Lower leg skin (tissue), 4 donors: ENCODE data around the gene PLXNA1. TPM values are rescaled to one million over a fixed set of nuclear protein-coding genes. Genes with fewer than 3 reads are reported as not detected.

ENCODE experiments used
- DNase-seq, 2 donors: peaks; one replicate each; pipeline ENCODE4 v3.0.0-alpha.2; 2019; ENCODE audit warnings: low spot score in 2 of 2
- H3K4me3 ChIP-seq: fragments of 200-600 bp; sonication (generic); 2 replicates; pipeline ENCODE4 v1.5.1; 2017; ENCODE audit warnings: mild to moderate bottlenecking, low read depth; ENCODE audit not compliant: poor library complexity, severe bottlenecking
- CTCF ChIP-seq, 3 donors: fragments of 450-650 bp; IDR thresholded peaks; one replicate each; pipeline ENCODE4 v1.5.1; 2016; ENCODE audit warnings: antibody characterized with exemption in 3 of 3, mild to moderate bottlenecking in 3 of 3, moderate library complexity in 2 of 3
- POLR2A ChIP-seq, 2 donors: fragments of 450-650 bp; IDR thresholded peaks; one replicate each; pipeline ENCODE4 v1.6.1; 2016 to 2017; ENCODE audit warnings: antibody characterized with exemption in 2 of 2, mild to moderate bottlenecking in 1 of 2, moderate library complexity in 1 of 2
- WGBS, 2 donors: methylation state at CpG; one replicate each; pipeline ENCODE4 v1.1.5; 2018; 5-methylcytosine and 5-hydroxymethylcytosine counted together
- intact Hi-C: fragments of 100-400 bp; cut with DNase I; formaldehyde crosslinking; loops from one replicate; pipeline ENCODE4 v1.15.0; 2023; ENCODE audit warnings: low total_unique reads
- total RNA-seq, 4 donors: library from RNA; depleted of rRNA; stranded (reverse); fragments of >200 nt; gene quantifications; one replicate each; pipeline ENCODE4 v1.1.0, GENCODE V29; 2016

The PLXNA1 gene
- total RNA-seq, 4 donors from 2014 or later: 35.8 to 44.9 (median 39.7) TPM

GRCh38 chr3:127026036-127026435 lies 43.1 kb downstream of the PLXNA1 start:
- no peak overlapping the region for H3K4me3 ChIP-seq
- WGBS, 2 donors: 79 to 84% methylated on average over 5 of the region's 5 CpGs
- TF ChIP-seq CTCF (IDR thresholded peaks at IDR 0.05): no peak
- no peak for TF ChIP-seq POLR2A (IDR thresholded peaks at IDR 0.05)
- no peak for DNase-seq
- intact Hi-C loops: no loop called here

GRCh38 chr3:127026661-127027060 lies 43.7 kb downstream of the PLXNA1 start:
- WGBS, 2 donors: 85 to 91% methylated on average over 7 of the region's 7 CpGs
- no peak for DNase-seq
- TF ChIP-seq POLR2A (IDR thresholded peaks at IDR 0.05) (no peak), CTCF (IDR thresholded peaks at IDR 0.05) (no peak)
- H3K4me3 ChIP-seq: no peak overlapping the region
- intact Hi-C loops: no loop called here

GRCh38 chr3:127027061-127027735 lies 44.3 kb downstream of the PLXNA1 start:
- H3K4me3 ChIP-seq: no peak overlapping the region
- intact Hi-C loops: no loop called here
- TF ChIP-seq POLR2A (IDR thresholded peaks at IDR 0.05) (no peak), CTCF (IDR thresholded peaks at IDR 0.05) (no peak)
- DNase-seq: no peak
- WGBS, 2 donors: 97 to 98% methylated on average over 21 of the region's 21 CpGs

GRCh38 chr3:127027811-127028548 lies 45.1 kb downstream of the PLXNA1 start:
- intact Hi-C loops: no loop called here
- WGBS, 2 donors: 86 to 95% methylated on average over 19 to 26 of the region's 29 CpGs
- no peak overlapping the region for H3K4me3 ChIP-seq
- no peak for DNase-seq
- no peak for TF ChIP-seq CTCF (IDR thresholded peaks at IDR 0.05)
- TF ChIP-seq POLR2A (IDR thresholded peaks at IDR 0.05): no peak

GRCh38 chr3:127028781-127029657 lies 46.1 kb downstream of the PLXNA1 start:
- intact Hi-C loops: no loop called here
- 86 to 91% methylated on average over 20 to 28 of the region's 30 CpGs for WGBS, 2 donors

More at GRCh38 chr3:127028781-127029657, 46.1 kb downstream of the PLXNA1 start:
- DNase-seq: no peak
- no peak for TF ChIP-seq POLR2A (IDR thresholded peaks at IDR 0.05)
- TF ChIP-seq CTCF (IDR thresholded peaks at IDR 0.05): no peak
- no peak overlapping the region for H3K4me3 ChIP-seq
